Ammon's horn (tissue), 1 donor: ENCODE measurements around the gene SSH2.
A peak's percentile ranks its signal among the peaks of the same experiment; 100 is the strongest.
"Not testable (repeated sequence)": the region's sequence is repeated elsewhere in the genome, so short reads cannot be mapped to it uniquely, and the experiment has no call there.

Experiments
- DNase-seq: peaks from one replicate; pipeline ENCODE4 v3.0.0-alpha.2; 2016; ENCODE audit warnings: low spot score

Gene SSH2

DNA sequence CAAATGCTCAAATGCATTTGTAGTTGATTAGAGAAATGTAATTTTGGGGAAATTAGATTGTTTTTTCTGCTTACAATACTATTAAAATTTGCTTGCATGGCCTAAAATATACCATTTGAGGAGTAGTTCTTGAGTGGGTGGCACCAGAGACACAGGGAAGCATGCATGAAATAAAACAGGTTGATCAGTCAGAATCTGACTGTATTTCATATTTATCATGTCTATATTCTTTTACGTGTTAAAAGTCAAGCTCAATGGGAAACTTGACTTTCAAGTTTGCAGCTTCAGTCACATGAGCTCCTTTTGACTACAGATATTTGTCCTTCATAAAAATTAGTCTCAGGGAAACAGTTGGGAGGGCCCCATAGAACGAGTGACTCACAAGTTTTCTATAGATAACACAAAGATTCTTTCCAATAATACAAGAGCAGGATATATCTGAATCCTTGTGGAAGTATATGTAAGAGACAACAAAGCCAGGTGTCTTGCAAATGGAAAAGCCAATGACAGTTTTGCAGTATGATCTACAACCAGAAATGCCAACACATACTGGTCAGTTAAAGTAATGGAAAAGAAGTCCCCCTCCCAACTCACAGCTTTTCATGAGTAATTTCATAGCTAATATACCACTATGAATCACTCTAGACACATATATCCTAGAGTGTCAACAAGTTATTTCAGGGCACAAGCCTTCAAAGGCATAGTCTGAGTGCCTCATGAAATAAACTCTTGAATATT, 265.1 kb downstream of the SSH2 start:
- no peak for DNase-seq

DNA sequence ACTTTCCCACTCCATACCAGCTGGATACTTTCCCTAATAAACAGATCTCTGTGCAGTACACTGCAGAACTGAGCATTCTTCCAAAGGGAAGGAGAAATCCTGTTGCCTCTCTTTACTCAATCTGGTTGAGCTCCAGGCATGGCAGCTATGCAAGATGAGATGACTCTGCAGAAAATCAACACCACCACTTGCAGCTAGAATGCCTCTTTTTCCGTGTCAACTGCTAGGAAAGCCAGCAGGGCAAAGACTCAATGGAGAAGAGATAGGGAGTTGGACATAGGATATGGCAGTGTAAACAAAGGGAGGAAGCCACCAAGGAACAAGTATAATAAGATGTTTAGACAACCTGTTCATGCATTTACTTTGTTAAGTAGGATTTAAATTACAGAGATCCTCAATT, 266.9 kb downstream of the SSH2 start:
- DNase-seq, result peak; percentile 35

DNA sequence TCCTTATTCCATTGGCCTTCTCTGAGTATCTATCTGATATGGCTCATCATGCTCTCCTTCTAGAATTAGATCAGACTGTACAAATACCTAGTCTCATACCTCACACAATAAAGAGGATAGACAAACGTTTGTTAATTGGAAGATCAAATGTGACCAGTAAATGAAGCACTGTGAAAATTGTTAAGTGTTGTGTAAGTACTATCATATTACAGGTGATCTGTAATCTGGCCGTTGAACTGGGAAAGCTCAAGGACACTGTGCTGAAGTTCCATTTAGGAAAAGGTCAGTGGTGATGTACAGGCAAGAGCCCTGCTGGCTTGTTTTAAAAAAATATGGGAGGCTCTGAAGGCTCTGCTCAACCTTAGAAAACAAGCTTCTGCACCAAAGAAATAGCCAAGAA, 268.8 kb downstream of the SSH2 start:
- no peak for DNase-seq

DNA sequence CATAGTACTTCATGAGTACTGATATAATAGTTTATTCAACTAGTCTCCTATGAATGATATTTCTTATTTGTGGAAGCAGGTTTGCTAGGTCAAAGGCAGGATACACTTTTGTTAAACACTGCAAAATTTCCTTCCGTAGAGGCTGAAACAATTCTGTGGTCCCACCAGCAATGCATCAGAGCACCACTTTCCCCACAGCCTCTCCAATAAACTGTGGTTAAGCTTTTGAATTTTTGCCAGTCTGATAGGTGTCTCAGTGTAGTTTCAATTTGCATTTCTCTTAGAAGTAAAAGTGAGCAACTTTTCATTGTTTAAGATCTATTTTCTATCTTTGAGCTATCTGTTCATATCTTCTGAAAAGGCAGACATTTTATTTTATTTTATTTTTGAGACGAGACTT, 270.9 kb downstream of the SSH2 start:
- DNase-seq, result no peak

DNA sequence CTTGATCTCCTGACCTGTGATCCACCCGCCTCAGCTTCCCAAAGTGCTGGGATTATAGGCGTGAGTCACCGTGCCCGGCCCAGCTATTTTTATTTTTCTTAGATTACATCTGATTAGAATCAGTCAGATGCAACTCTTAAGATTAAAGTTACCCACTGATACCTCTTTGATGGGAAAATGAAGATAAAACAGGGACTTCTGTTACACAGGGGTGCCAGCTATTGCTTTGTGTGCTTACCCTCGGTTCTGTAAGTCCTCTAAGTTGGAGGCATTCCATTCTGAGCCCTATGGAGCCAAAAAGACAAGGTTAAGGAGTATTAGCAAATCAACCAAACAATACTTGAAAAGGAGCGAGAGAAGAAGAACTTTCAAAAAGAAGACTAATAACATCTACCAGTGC, 274.7 kb downstream of the SSH2 start:
- DNase-seq, result no peak

DNA sequence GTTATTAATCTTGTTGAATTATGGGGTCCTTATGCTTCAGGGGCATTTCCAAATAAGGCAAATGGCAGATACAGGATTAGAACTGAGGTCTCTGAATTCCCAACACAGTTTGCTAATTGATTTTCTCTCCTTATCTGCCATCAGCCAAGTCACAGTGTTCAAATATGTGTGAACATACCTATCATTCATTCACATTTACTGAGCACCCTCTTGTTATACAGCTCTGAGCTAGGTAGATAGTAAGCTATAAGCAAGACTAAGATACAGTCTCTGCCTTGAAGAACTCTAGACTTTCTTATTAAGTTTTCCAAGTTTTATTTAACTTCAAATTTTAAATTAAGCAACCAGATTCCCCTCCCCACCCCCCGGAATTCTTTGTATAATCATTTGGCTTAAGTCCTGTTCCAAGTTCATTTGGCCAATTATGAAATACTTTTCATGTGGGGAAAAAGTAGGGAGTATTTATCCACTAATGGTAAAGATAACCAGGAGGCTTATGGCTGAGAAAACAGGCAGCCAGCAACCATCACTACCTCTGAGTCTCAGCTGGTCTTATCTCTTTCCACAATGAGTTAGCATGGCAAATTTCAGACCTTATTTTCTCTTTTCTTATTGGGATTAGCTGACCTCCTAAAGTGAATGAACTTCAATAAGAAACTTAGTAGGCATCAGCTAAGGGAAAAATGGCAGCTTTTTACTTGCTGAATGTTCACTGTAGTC, 275.9 kb downstream of the SSH2 start:
- no peak for DNase-seq

DNA sequence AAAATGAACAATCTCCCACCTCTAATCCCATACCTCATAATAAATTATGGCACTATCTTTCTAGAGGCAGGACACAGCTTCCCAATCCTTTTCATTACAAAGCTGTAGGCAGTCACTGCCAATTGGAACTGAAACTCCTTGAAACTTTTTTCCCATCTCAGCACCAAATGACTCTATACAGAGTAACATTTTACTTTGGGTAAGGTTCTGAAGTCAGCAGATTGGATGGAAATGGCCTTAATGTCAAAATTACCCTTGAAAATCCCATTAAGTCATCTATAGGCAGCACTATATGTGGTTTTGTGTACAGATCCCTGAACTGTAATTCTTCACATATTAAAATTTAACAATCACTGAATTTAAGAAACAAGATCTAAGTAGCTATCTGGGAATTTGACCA, 277.1 kb downstream of the SSH2 start:
- no peak for DNase-seq

DNA sequence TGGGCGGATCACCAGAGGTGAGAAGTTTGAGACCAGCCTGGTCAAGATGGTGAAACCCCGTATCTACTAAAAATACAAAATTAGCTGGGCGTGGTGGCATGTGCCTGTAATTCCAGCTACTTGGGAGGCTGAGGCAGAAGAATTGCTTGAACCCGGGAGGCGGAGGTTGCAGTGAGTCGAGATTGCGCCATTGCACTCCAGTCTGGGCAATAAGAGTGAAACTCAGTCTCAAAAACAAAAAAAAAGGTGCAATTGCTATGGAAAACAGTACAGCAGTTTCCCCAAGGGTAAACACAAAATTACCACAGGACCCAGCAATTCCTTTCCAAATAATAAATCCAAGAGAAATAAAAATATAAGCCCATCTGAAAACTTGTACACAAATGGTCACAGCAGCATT, 278.1 kb downstream of the SSH2 start:
- not testable (repeated sequence) for DNase-seq

DNA sequence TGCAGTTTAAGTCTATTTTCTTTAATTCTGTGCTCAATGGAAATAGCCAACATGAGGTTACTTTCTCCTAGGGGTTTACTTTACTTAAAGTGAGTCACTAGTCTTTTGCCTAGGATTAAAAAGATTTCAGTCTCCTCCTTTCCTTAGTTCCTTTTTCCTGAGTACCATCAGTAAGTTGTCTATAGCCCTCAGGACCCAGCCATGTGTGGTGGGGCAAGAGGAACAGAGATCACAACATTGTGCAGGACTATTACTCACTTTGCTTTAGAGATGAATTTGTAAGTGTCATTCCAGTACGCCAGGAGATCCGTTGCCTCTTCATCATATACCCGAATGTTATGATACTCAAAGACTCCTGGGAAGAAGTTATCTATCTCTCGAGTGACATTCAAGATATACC, 279.6 kb downstream of the SSH2 start:
- DNase-seq, result no peak

DNA sequence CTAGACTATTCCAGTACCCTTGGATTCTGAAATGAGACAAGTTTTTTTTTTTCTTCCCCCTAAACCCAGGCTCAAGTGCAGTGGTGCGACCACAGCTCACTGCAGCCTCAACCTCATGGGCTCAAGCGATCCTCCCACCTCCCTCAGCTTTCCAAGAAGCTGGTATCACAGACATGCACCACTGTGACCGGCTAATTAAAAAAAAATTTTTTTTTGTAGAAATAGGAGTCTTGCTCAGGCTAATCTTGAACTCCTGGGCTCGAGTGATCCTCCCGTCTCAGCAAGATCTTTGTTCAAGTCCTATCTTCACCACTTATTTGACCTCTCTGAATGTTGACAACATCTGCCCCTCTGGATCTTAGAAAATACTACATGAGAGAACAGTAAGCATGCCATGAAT, 280.7 kb downstream of the SSH2 start:
- DNase-seq, result no peak

DNA sequence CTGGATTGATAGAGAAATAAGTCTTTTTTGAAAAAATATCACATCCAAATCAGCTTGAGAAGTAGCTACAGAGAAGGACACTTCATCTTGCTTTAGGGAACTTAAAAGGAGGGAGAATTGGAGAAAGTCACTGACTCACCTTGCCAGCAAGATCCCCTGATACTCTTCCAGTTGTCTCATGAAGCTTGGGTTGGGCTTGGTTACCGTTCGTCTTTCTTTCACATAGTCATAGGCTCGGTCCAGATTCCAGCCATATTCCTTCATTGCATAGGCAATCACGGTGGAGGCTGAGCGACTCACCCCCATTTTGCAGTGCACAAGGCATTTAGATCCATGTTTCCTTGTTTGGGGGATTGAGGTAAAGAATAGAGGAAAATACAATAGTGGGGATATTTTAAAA, 282.0 kb downstream of the SSH2 start:
- no peak for DNase-seq

DNA sequence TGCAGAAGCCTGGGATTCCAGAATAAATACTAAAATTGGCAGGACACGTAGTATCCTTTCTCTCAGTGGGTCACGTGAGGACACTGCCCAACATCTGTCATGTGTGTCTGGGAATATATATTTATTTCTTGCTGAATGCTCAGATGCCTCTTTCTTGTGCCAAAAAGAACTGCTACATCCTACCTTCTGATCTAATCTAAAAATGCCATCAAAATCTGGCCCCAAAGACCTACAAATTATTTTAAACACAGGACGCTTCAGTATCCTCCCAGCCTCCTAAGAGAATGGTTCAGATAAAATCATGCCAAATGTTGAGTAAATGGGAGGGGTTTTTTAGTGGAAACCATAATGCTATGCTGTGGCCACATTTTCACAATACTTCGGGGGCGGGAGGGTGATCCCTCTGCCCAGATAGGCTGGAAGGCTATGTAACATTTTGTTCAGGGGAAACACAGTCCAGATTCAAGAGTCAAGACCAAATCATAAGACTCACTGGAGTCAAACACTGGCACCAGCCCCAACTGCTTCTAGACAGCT, 284.4 kb downstream of the SSH2 start:
- peak; percentile 46 for DNase-seq

DNA sequence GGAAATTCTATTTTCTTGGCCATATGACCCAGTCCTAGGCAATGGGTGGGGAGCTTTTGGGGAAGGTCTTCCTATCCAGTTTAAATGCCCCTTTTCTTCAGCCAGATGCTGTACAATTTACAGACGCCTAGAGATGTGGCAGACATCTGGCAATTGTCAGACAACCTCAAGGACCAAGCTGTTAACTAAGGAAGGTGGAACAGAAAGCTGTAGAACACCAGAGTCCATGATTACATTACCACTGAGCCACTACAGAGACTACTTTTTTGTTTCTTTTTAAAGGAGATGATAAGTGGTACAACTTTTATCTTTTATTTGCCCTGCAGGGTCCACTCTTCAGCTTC, 286.2 kb downstream of the SSH2 start:
- DNase-seq, result no peak

DNA sequence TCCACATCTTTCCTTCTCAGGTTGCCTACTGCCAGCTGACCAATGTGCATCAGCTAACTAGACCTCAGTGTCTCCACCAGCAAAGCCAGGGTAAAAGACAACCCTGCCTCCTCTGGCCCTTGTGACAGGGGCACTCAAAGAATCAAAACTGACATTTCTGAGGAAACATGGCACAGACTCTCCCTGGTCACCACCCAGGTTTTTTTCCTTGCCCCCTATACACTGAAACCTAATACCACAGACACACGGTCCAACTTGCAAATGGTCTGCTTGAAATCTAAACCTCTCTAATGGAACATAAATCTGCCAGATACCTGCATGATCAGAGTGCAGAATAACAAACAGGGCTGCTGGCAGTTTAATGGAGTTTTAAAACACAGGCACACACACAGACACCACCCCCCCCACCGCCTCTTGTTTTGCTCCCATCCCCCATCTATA, 287.8 kb downstream of the SSH2 start:
- no peak for DNase-seq

DNA sequence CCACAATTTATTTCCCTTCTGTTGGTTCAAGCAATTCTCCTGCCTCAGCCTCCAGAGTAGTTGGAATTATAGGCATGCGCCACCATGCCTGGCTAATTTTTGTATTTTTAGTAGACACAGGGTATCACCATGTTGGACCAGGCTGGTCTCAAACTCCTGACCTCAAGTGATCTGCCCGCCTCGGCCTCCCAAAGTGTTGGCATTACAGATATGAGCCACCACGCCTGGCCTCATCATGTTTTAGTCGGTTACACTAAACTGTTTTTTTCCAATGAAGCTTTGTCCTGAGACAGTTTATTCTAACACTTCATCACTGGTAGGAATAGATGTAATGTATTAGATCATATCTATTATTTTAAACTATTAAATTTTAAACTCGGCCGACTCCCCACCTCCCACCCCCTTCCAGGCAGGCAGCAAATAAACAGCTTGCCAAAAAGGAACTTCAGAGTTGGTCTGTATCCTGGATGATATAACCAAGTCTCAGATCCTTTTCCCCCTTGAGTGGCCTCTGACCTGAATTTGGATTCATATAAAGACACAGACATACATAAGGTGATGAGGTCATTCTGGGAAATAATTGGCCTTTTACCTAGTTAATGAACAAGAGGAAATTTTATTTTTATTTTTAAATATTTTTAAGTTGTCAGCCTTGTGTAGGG, 288.9 kb downstream of the SSH2 start:
- DNase-seq, result no peak

DNA sequence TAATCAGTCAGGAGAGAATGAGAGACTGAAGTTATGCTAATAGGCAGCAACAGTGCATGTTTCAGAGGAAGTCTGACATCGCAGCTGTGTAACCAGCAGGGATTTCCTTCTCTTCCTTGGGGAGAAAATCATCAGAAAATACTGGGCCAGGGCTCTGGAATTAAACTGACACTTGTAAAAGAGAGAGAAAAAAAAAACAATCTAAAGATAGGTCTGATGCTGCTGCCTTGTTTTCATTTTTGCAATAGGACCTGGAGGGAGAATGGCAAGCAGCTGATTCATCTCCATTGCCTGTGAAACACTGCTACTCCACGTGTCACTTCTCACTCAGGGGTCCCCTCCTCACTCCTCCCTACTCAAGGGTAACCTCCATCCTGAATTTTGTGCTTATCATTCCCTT, 289.6 kb downstream of the SSH2 start:
- no peak for DNase-seq

DNA sequence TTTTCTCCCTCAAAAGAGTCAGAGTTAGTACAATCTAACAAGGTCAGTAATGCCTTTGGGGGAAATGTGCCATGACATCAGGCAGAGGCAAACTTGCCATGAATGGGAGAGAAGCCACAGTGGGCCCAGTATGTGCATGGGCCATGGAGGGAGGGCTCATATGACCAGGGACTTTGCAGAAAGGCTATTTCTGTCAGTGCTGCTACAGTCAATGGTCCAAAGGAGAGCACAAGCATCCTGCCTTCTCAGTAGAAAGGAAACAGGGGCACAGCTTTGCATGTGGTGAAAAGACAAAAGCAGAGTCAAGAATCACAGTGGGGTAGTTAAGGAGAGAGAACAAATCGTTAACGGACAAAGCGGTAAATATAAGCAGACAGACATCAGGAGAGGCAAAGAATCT, 296.1 kb downstream of the SSH2 start:
- DNase-seq, result no peak

DNA sequence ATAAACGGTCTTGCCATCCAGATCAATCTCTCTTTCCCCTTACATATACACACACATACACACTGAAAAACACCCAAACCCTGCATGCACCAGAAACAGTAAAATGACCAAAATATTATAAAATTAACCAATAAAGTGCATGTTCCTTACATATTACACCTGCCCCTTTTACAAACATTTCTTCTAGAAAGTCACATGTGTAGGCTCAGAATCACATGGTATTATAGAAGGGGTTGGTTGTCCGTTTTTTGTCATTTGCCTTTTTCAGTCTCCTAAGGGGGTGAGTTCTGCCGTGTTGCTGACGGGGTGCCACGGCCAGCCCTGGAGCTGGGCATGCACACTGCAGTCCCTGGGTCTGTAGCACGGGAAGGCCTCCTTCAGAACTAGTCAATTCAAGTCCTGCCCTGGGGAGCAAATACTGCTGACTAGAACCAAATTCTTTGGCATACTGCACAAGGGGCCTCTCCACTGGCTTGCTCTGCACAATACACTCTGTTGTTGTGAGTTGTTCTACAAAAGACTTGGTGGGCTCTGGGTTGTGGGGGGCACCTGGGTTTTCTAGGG, 299.3 kb downstream of the SSH2 start:
- DNase-seq, result no peak

DNA sequence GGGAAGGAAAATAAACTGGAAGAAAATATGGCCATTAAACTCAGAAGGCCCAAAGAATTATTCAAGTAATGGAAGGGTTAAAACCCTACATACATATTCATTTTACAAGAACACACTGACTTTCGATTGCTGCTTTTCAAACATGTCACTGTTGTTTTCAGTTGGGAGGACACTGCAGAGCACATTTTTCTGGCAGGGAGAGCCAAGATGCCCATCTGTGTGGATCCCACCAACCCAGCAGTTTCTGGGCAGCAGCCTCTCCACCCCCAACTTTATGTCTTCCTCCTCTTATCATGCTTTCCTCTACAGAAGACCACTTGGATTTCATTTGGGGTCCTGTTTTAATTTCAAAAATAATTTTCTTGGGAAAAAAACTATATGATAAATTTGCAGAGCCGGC, 300.2 kb downstream of the SSH2 start:
- DNase-seq, result no peak

DNA sequence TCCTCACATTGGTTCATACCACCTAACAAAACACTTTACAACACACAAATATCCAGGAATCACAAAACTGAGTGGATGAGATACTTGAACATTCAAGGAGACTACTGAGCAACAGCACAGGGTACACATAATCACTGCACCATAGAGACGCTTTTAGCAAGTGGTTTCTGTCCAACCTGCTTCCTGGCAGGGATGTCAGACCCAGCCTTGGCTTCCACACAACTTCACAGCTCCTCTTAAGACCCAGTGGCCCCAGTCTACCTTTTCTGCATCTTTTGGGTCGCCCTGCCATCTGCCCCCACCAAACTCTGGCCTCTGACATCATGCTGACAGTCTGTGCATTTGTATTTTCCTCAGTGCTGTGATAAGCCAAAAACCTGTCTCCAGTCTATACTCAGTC, 301.4 kb downstream of the SSH2 start:
- no peak for DNase-seq

DNA sequence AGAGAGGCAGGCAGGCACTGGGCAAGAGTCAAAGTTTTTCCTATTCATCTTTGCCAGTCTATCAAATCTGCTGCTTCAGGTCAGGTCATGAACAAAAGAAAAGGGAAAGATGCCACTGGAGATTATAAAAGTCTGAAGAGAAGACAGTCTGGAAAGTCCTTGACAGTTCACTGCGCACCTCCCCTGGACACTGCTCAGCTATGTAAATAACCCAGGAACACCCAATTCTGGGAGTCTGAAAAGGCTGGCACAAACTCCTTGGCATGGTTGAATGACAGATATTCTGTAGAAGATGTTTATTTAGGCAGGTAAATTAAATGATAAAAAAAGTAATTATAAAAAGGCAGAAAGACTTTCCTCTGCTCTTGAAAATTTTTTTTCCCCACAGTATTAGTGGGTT, 302.1 kb downstream of the SSH2 start:
- DNase-seq, result no peak

DNA sequence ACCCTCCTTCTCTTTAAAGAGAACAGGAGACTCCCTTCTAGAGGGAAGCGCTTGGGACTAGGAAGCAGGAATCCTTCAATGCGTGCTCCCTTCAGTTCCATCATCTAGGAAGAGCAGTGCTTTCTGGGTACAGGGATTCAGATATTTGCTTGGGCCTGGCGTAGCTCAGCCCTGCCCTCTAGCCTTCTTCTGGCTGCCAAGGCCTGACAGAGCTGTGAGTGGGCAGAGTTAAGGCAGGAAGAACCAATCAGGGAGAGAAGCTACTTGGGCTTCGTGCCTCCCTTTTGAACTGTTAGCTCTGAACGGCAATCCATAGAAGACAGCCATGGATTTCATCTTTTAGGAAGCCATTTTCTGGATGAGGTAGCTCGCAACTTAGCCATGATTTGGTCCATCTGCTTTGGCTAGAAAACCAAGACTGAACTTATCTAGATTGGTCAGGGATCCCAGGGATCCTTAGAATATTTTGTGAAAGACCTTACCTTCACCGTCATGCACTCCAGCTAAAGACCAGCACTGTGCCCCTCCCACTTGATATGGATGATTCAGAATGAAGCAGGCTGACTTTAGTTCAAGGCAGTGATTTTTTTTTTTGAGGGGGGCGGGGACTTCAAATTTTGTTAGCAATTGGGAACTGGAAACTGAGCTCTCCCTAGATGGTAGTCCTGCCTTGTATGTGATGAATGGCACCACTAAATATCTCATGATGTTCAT, 304.8 kb downstream of the SSH2 start:
- peak; percentile 88 for DNase-seq
